Measurements from ENCODE around the gene NRDC. TPM values are rescaled to one million over a fixed set of nuclear protein-coding genes. Genes with fewer than 3 reads are reported as not detected.
"Not testable (repeated sequence)": the region's sequence is repeated elsewhere in the genome, so short reads cannot be mapped to it uniquely, and the experiment has no call there.

NRDC gene
- total and polyA plus RNA-seq, 10 of the 15 experiments (the other 5 are each of a cell fraction or from before 2014, with no cell fraction given), result 50.1 to 134 (median 90.4) TPM

- H3K27me3 ChIP-seq (replicated peaks in 1 of 2; ENCODE audit: control insufficient read depth in 2 of 2, insufficient read depth in 2 of 2, low read length in 1 of 2); RAD21 ChIA-PET (ENCODE audit: unreplicated experiment); H3K79me2 ChIP-seq (ENCODE audit: control insufficient read depth, insufficient read depth, low read length); POLR2A ChIA-PET; CTCF ChIA-PET; H3K27ac ChIP-seq (ENCODE audit: control insufficient read depth, insufficient read depth); BruUV-seq (replicated peaks); H3K4me3 ChIP-seq; ATAC-seq; H3K9ac ChIP-seq (ENCODE audit: control insufficient read depth, insufficient read depth, low read length); H3K4me1 ChIP-seq (ENCODE audit: control insufficient read depth, insufficient read depth, low read length); DNase-seq (ENCODE audit: low read depth, low spot score); in situ Hi-C loops (cut with MboI); H2AFZ ChIP-seq (ENCODE audit: control insufficient read depth, low read depth, low read length); FAIRE-seq; H3K4me2 ChIP-seq (ENCODE audit: control insufficient read depth, insufficient read depth); H4K20me1 ChIP-seq (ENCODE audit: control insufficient read depth, insufficient read depth); H3K9me3 ChIP-seq (replicated peaks; ENCODE audit: control insufficient read depth, insufficient read depth, low read length); SMC1A ChIA-PET (ENCODE audit: uncharacterized antibody, unreplicated experiment); intact Hi-C loops (cut with micrococcal nuclease; ENCODE audit: unreplicated experiment): not testable (repeated sequence)
- H3K36me3 ChIP-seq (ENCODE audit: control insufficient read depth in 2 of 2, insufficient read depth in 2 of 2, low read length in 1 of 2), result peaks cover 0 to 27% of the 10 kb centered on the region in 2 experiments; a peak in 2 of 4 replicates
- WGBS (ENCODE audit: insufficient coverage, insufficient replicate concordance, low lambda C conversion rate, missing lambda C conversion rate), result 90% methylated on average over 9 of the region's 9 CpGs
Measured at GRCh38 chr1:51819021-51819420, 59.5 kb downstream of the NRDC start.

GRCh38 chr1:51818487-51818886, 60.0 kb downstream of the NRDC start:
- no peak for FAIRE-seq
- ChIA-PET SMC1A (ENCODE audit: uncharacterized antibody, unreplicated experiment) (no interaction called here), RAD21 (ENCODE audit: unreplicated experiment) (no interaction called here), POLR2A (no interaction called here), CTCF (no interaction called here)
- TF ChIP-seq ETV6 (conservative IDR thresholded peaks at IDR 0.05 in 1 of 2, IDR thresholded peaks at IDR 0.05 in 1 of 2; ENCODE audit: borderline replicate concordance in 1 of 2, low read depth in 1 of 2), result no peak
- Histone ChIP-seq H3K4me2 (ENCODE audit: control insufficient read depth, insufficient read depth) (no peak overlapping the region), H3K4me3 (no peak overlapping the region), H3K4me1 (ENCODE audit: control insufficient read depth, insufficient read depth, low read length) (no peaks in the 10 kb centered on the region), H3K79me2 (ENCODE audit: control insufficient read depth, insufficient read depth, low read length) (no peaks in the 10 kb centered on the region), H3K9me3 (replicated peaks; ENCODE audit: control insufficient read depth, insufficient read depth, low read length) (no peaks in the 10 kb centered on the region), H3K27ac (ENCODE audit: control insufficient read depth, insufficient read depth) (no peak overlapping the region), H3K36me3 (ENCODE audit: control insufficient read depth in 2 of 2, insufficient read depth in 2 of 2, low read length in 1 of 2) (peaks cover 0 to 30% of the 10 kb centered on the region in 2 experiments; a peak in 2 of 4 replicates), H3K27me3 (replicated peaks in 1 of 2; ENCODE audit: control insufficient read depth in 2 of 2, insufficient read depth in 2 of 2, low read length in 1 of 2) (no peaks in the 10 kb centered on the region), H2AFZ (ENCODE audit: control insufficient read depth, low read depth, low read length) (no peak overlapping the region), H4K20me1 (ENCODE audit: control insufficient read depth, insufficient read depth) (no peaks in the 10 kb centered on the region), H3K9ac (ENCODE audit: control insufficient read depth, insufficient read depth, low read length) (no peak overlapping the region)
- ATAC-seq, result no peak
- BruUV-seq (replicated peaks), result no TSS peak
- intact Hi-C loops (cut with micrococcal nuclease; ENCODE audit: unreplicated experiment) (no loop called here), in situ Hi-C loops (cut with MboI) (no loop called here)
- WGBS (ENCODE audit: insufficient coverage, insufficient replicate concordance, low lambda C conversion rate, missing lambda C conversion rate), result 97% methylated on average over 3 of the region's 3 CpGs
- DNase-seq (ENCODE audit: low read depth, low spot score), result no peak

All from GM12878 (cell line).